GM21529 (cell line): ENCODE measurements around the gene CUX1.
"Not testable (repeated sequence)": the region's sequence is repeated elsewhere in the genome, so short reads cannot be mapped to it uniquely, and the experiment has no call there.

Experiments used
- ATAC-seq: cut with Tn5 transposase; IDR thresholded peaks from one replicate; pipeline ENCODE4 v1.9.1; 2021; ENCODE audit not compliant: unreplicated experiment

The CUX1 gene

DNA sequence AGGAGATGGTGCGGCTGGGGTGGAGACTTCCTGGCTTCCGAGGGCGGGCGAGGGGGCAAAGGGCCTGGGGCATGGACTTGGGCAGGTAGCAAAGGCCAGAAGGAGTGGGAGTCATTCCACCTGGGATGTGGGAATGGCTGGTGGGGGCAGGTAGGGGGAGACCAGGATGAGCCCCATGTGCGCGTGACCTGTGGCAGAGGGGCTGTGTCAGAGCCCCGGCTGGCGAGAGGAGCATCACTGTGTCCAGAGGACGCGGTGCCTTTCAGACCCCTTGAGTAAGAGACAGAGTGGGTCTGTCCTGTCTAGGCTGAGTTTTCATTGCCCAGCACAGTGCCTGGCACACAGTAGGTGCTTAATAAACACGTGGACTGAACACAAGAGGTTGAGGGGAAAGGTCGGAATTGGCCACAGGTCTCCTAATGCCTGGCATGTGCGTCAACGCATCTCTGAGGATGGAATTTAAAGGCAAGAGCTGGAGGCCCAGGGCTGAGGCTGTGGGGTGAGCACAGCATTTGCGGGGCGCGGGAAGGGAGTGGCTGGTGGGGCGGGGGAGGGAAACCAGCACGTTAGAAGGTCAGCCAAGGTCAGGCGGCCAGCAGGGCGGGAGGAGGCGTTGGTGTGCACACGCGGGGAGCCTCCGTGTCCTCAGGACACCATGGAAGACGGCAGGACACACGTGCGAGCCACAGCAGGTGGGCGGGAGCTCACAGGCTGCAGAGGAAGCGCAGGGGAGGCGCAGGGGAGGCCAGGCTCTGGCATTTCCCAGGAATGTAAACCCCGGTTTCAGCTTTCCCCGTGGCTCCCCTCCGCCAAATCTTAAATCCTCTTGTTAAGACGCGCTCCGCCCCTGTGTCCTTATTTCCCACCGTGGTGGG lies 51.8 kb downstream of the CUX1 start:
- no peak for ATAC-seq

DNA sequence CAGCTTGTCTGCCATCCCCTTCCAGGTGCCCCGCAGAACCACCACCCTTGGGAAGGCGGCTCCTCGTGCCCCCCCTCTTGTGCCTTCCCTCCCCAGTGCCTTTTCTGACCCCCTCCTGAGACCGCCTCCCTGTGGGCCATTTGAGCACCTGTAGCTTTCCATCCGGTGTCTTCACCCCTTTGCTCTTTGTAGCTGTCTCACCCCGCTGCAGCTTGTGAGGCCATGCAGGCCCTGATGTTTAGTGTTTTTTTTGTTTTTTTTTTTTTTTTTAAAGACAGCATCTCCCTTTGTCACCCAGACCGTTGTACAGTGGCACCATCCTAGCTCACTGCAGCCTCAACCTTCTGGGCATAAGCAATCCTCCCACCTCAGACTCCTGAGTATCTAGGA lies 52.5 kb downstream of the CUX1 start:
- no peak for ATAC-seq

DNA sequence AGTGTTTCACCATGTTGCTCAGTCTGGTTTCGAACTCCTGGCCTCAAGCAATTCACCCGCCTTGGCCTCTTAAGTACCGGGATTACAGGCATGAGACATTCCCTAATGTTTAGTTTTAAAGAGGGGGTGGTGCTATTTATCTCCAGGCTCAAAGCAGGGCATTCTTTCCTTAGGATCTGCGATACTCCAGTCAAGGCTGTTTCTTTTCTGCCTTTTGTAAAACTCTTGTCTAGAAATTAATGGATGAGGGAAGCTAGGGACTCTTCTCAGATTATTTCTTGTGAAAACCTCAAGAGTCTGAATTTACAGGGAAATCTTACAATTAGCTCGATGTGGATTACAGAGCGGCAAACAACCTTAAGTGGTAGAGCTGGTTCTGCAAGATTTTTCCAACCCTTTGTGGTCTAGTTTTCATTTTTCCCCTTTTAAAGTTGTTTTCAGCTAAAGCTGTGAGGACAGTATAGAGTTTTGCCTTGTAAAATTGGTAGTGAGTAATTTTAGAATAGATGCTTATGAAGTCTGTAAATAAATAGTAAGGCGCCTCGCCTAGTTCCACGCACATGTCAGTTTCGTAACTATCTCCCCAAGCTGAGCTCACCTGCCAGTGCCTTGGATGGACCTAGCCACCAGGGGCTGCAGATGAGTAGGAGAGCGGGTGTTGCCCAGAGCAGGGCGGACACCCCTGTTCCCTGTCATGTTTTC lies 53.1 kb downstream of the CUX1 start:
- no peak for ATAC-seq

DNA sequence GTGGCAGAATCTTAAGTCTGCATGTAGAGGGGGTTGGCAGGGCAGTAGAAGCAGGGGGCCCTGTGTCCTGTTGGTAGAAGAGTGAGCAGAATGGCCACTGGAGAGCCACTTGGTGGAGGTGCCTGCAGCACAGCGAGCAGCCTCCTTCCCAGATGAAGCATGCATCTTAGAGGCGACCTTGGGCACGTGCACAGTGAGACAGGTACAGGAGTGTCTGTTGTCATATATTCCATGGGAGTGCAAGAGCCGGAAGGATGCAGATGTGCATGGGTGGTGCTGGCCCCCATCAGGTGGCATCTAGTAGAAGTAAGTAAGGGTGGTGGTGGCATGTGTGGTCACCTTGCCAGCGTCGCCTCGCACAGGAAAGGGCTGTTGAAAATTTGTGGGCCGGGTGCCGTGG lies 53.9 kb downstream of the CUX1 start:
- no peak for ATAC-seq

DNA sequence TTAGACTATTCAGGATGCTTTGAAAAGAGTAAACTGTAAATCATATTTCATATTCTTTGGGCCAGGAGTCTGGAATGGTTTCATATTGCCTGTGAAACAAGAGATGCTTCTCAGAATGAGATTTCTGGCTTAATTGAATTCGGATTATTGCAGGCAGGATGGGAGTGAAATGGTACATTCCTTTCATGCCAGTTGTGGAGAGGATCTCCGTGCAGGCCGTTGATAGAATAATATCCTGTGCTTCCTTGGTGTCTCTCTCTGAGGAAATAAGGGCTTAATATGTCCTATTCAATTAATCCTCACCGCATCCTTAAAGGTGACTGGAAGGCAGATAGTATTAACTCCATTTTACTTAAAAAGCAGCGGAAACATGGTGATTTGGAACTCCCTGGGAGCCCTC lies 56.6 kb downstream of the CUX1 start:
- no peak for ATAC-seq

DNA sequence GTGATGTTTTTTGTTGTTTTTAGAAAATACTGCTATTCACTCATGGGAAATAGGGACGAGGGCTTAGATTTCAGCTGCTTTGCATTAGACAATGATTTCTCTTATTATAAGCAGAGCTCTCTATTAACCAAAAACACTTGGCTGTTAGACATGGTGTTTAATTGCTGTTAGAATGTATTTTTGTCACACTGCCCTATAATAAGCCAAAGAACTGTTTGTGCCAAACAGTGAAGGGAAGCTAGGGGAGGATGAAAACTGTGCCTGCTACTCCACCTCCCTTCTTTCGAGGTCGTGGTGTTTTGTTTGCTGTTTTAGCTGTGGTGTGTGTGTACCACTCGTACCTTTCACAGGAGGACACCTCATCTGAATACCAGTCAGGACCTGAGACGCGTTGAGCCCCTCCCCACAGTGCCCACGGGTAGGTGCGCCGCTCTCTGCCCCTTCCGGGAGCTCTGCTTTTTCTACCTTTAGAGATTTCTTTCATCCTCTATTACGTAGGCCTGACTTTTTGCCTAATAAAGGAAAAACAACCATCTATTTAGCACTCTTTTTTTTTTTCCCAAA lies 57.9 kb downstream of the CUX1 start:
- no peak for ATAC-seq

DNA sequence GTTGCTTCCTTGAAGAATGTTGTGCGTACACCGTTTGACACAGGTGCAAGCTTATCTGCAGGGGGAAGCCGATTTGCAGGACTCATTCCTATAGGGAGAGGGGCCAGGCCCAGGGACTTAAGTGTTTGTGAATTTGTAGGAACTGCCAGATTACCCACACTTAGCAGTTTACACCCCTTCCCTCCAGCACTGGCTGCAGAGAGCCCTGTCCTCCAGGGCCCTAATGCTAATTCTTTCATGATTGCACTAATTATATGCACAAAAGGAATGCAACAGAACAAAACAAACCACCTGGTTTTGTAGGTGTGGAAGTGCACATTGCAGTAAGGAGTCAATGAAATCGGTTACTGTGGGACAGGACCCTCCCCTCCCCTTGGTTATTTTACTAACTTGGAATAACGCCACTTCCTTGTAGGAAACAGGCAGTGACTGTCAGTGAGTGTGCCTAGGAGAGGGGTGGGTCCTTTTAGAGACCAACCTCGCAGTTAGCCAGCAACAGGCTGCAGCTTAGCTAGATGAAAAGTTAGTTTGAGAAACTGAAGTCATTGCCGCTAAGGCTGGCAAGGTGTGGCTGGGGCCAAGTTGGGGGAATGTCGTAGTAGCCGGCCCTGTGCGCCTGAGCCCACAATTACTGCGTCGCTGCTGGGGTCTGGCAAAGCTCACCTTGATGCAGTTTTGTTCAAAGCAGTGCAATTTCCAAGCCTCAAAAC lies 60.6 kb downstream of the CUX1 start:
- no peak for ATAC-seq

DNA sequence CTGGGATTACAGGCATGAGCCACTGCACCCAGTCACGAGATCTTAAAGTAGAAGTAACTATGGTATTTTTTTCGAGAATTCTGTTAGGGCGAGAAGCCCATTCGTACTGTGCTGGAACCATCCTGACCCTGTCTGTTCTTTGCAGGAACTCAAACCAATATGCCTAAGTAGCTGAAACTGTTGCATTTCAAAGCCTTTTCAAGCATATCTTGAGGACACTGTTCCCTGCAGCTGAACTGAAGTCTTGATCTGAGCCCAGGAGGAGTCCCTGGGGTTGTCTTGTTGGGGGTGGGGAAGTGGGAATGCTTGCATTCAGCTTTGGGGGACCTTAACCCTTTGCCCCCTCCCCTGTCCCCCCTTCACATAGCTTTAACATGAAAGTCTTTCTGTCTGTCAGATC lies 61.5 kb downstream of the CUX1 start:
- ATAC-seq, result no peak

DNA sequence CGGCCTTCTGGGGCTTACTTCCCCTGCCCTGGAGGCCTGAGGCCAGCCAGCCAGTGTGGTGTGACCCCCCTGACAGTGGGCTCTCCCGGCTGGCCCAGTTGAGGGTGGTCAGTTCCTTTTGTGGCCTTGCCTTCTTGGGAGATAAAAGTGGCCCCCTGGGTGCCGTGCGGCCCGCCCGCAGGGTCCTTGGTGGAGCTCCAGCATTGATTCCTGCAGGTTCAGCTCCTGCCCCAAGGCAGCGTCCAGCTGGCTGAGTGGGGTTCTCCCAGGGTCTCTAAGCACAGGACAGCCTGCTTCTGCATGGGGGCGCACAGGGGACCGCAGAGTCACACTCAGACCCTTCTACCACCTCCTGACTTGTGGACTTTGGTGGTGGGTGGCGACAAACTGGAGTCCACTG lies 62.1 kb downstream of the CUX1 start:
- no peak for ATAC-seq

DNA sequence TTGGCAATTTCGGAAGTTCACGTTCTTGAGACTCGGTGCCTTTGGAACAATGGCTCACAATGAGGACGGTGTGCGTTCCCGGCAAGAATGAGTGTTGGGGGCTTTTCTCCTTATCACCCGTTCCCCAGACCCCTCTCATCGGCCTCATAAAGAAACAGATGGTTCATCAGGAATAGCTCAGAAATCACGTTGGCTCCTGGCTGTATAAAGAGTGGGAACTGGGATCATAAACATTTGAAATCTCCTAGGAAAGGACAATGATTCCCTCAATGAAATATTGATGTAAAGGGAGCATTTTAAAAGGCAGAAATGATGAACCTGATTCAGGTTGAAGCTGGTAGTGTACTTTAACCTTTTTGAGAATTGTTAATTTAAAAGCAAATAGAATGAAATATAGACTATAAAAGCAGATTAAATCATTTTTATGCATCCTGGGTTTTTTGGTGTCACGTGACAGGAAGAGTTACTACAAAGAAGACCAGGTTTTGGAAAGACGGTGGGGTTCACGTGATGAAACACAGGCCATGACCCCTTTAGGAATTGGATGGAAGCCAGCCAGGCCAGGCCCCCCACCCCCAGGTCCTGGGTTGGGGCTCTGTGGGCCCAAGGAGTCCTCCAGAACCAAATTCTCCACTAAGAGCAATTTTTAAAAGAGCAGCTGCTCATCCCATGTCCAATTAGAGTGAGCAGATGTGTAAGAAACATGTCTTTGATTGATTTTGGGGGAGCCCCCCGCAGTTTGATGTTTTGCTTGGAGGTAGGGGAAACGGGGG lies 63.0 kb downstream of the CUX1 start:
- ATAC-seq, result no peak

DNA sequence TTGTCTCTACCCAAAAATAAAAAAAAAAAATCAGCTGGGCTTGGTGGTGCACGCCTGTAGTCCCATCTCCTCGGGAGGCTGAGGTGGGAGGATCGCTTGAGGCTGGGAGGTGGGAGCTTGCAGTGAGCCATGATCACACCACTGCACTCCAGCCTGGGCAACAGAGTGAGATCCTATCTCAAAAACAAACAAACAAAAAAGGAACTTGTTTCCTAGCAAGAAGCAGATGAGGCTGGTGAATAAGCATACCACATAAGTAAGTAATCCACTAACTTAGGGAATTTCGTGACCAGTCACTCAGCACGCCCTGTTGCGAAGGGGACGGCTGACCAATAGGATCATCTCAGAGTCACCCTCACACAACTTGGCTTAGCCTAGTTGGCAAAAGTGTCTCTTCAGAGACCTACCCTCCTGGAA lies 64.6 kb downstream of the CUX1 start:
- no peak for ATAC-seq

DNA sequence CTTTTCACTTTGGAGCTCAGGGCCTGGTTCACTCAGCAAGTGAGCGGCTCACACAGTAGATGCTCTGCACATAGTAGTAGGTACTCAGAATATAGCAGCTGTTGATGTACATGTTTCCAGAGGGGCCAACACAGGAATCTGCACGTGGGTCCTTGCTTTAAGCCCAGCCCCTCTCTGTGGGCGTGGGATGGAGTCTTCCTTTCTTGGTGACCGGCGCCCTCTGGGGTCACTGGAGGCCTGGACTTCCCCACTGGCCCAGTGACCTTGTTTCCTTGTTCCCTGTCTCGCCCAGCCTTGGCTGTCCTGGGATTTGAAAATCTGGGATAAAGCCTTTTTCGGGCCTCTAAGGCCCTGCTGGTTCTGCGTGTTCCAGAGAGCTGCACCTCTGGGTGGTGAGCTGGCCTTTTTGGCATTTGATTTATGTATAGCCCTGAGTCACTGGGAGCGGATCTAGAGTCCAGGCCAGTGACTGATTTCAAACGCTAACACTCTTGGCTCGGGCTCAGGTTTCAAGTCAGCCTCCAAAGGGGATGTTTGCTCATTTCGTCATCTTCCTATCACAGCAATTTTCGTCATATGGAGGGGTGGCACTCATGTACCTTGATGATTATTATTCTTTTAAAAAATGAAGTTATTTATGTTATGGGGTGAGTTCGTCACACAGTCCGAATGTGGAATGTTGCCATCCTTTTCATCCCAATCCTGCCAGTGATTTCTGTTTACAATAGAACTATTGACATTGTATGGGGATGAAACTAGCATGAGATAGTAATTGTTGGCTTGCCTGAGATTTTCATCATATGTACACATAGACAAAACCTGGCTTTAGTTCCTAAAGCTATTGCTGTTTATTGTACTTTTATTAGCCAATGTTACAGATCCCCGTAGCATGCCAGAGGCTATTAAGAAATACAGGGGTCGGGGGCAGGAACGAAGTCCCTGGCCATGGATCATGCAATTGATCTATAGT lies 65.5 kb downstream of the CUX1 start:
- ATAC-seq, result no peak

DNA sequence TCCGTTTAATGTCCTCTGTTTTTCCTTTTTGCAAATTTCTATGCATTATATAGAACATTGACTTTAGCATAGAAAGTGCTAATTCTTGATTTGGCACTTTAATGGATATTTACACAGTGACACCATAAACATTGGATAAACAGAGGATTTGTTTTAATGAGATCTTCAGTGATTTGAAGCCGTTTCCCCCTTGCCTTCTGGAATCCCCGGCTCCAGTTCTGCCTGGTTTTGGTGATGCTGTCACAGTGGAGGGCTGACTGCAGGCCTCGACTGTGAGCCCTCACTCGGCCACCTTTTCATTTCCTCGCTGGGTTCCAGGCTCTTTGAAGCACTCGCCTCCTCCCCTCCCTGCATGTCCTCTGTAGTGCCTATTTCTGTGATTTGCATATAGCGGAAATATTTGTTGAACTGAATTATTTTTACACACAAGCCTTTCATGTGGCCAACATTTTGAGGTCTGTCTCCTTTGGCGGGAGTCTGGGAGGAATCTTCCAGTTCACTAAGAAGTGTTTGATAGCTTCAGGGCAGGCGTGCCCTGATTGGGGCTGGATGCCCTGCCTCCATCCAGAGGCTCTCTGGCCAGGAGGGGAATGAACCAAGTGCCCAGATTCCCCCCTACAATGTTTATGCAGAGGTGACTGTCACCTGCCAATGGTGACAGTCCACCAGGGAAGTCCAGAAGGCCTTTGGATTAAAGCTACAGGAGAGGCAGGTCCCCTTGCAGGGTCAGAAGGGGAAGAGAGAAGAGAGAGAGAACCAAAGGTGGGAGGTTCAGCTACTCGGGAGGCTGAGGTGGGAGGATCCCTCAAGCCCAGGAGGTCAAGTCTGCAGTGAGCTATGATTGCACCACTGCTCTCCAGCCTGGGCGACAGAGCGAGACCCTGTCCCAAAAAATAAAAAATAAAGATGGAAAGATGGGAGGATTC lies 67.5 kb downstream of the CUX1 start:
- peak; percentile 79 for ATAC-seq

DNA sequence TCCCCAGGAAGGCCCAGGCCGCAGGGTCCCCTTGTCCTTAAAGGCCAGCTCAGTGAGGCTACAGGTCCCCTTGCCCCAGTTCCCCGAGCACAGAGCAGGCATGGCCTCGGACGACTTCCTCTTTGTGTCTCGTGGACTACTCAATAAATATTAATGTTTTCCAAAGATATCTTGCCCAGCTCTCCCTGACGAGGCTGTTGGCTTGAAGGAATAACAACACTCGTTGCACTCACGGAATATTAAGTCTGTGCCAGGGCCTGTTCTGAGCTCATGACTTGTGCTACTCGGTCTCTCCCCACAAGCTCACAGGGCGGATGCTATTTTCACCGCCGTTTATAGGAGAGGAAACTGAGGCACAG lies 68.2 kb downstream of the CUX1 start:
- ATAC-seq, result no peak

DNA sequence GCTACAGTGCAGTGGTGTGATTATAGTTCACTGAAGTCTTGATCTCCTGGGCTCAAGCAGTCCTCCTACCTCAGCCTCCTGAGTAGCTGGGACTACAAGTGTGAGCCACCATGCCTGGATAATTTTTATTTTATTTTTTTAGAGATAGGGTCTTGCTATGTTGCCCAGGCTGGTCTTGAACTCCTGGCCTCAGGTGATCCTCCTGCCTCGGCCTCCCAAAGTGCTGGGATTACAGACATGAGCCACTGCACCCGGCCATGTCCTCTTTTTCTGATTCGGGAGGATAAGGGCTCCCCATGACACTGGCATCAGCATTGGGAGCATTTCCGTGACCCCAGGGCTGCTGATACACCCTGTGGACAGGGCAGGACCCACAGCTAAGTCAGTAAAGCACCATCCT lies 69.9 kb downstream of the CUX1 start:
- ATAC-seq, result not testable (repeated sequence)

DNA sequence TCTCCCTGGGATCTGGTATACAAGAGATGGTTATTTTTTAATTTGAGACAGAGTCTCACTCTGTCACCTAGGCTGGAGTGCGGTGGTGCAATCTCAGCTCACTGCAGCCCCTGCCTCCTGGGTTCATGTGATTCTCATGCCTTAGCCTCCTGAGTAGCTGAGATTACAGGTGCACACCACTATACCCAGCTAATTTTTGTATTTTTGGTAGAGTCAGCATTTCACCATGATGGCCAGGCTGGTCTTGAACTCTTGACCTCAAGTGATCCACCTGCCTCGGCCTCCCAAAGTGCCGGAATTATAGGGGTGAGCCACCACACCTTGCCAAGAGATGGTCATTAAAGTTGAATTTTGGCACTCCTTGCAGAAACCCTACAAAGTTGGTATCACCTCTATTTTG lies 71.1 kb downstream of the CUX1 start:
- not testable (repeated sequence) for ATAC-seq

DNA sequence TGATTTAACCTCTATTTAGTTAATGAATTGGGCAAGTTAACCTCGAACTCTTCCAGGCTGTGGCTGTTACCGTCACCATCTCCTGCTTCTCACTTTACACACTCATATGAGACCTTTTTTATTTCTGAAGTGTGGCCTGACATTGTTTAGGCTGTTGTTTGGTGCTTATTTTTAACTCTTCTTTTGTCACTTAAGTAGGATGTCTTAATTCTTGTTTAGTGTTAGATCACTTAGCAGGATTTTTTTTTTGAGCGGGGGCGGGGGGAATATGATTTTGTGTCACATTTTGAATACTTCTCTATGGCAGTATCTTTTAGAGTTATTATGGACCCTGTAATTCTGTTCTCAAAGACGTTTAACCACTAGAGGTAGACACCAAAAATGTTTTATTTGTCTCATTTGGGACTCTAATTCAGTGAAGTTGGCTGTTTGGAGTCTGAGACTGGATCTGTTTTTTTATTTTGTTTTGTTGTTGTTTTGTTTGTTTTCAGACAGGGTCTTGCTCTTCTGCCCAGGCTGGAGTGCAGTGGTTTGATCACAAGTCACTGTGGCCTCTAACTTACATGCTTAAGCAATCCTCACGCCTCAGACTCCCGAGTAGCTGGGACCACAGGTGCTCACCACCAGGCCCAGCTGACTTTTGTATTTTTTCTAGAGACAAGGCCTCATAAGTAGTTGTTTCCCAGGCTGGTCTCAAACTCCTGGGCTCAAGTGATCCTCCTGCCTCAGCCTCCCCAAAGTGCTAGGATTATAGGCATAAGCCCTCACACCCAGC lies 73.5 kb downstream of the CUX1 start:
- ATAC-seq, result no peak
